HG03139 (cell line): Measurements from ENCODE around the gene TMTC2.

Source experiments
- ATAC-seq: cut with Tn5 transposase; IDR thresholded peaks from one replicate; pipeline ENCODE4 v1.9.1; 2021; ENCODE audit not compliant: unreplicated experiment

Gene TMTC2

GRCh38 chr12:82686168-82687020 lies at the start of gene TMTC2:
TMTC2 (plus strand) TSS chr12:82686906.
- ATAC-seq, result peak; percentile 83

DNA sequence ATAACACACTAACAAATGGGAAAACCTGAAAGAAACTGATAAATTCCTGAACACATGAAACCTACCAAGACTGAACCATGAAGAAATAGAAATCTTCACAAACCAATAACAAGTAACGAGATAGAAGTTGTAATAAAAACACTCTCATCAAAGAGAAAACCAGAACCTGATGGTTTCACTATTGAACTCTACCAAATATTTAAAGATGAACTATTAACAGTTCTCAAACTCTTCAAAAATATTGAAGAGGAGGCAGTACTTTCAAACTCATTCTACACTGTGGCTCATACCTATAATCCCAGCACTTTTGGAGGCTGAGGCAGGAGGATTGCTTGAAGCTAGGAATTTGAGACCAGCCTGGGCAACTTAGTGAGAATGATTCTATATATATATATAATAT lies 48.4 kb upstream of the TMTC2 start:
- ATAC-seq, result no peak

DNA sequence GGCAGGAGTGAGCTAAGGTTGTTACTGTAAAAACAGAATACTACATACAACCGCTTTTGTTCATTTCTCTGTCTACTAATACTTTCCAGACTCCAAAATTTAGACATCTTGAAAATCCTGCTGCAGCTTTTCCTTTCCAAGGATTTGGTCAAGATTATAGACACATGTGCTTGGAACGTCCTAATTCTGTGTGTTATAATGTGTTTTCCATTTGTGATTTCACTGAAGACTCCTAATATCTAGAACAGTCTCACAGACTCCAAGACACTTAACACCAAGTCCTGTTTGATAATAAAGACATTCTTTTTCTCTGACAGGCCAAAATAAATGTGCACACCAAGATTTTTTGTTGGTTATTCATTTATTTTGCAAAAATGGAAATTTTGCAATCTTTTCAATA lies 41.8 kb upstream of the TMTC2 start:
- ATAC-seq, result no peak

- ATAC-seq, result no peak
Observed at GRCh38 chr12:82645414-82645813, 41.3 kb upstream of the TMTC2 start.

DNA sequence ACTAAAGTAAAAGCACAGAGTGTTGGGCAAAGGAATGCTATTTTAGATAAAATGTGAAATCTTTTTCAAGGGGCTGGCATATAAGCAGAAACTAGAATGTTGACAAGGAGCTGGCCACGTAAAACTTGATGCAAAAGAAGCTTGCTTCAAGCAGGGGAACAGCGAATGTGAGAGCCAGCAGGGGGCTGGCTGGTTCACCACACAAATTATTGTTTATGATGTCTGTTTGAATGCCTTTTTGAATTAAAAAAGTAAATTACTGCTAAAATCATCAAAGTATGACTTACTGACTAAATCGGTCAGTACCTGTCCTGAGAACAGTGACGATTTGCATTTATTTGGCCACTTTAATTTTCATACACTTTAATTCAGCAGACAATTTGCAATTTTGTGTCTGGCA lies 38.9 kb upstream of the TMTC2 start:
- no peak for ATAC-seq

DNA sequence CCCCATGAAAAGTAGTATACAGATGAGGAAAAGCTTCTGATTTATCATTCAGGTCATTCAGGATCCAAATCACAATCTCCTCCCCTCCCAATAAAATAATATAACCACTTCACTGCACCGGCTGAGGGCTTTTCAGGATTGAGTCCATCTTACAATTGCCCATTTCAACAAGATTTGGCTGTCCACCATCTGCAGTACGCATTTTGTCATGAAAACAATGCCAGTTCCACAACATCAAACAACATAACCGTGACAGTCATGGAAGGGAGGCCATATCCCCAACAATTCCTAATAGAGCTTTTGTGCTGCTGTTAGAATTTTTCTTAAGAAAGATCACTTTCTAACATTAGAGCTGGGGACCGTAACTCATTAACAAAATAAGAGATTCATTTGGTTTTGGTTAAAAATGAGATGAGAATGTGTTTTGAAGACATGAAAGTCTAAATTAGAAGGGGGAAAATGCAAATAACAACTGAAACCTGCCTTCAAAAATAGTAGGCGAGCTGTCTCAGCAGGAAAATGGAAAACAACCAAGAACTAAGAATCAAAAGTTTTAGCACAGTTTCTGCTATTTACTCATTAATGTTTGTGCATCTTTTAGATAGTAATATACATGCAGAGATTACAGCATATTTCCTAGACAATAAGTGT lies 38.3 kb upstream of the TMTC2 start:
- ATAC-seq, result no peak

- ATAC-seq, result peak; percentile 95
Observed at GRCh38 chr12:82650627-82651337, 35.9 kb upstream of the TMTC2 start.

GRCh38 chr12:82651489-82651888 lies 35.2 kb upstream of the TMTC2 start:
- no peak for ATAC-seq

GRCh38 chr12:82652071-82652470 lies 34.6 kb upstream of the TMTC2 start:
- no peak for ATAC-seq

GRCh38 chr12:82655751-82656150 lies 31.0 kb upstream of the TMTC2 start:
- ATAC-seq, result no peak

DNA sequence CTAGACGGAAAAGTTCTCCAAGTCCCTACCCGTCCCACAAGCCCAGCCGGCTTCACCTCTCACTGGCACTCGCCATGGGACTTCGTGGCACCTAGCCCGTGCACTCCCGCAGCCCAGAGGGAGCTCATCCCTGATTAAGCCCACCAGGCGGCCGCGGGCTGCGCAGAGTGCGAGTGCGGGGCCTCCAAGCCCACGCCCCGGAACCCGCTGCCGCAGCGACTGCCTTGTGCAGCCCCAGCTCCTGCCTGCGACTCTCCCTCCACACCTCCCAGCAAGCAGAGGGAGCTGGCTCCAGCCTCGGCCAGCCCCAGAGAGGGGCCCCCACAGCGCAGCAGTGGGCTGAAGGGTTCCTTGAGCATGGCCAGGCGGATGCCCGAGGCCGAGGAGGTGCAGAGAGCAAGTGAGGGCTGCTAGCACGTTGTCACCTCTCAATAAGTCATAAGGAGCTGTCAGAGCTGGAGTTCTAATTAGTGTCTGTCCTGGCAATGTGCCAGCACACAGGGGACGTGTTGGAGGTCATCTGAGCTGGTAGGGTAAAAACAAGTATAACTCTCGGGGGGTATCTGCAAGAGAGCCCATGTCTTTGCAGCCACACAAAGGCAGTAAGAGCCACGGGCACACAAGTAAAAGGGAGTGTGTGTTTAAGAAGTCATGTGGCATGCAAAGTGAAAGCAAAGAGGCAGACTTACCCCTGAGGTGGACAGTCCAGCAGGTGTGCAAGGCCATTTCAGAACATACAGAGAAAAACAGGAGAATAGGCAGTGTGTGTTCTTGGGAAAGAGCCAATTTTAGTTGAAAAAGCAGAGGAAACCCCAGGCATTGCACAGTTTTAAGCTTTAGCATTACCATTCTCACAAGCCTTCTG lies 27.1 kb upstream of the TMTC2 start:
- ATAC-seq, result no peak

- ATAC-seq, result no peak
Observed at GRCh38 chr12:82660541-82661325, 26.0 kb upstream of the TMTC2 start.

DNA sequence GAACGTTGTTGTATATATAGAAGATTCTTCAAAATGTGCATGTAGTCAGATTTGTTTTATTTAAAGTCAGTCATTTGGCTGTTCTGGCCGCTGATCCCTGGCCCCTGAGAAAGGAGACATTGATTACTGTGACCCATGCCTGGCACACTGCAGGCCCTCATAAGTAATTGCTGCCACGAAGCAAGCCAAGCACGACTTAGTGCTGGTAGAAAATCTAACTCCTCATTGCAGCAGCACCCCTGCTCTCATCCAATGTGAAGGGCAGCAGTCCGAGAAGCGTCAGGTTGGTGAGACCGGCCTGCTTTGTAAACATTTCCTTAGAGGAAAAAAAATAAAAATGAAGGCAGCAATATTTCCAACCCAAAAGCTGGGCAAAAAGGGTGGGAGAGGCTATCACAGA lies 22.8 kb upstream of the TMTC2 start:
- ATAC-seq, result no peak

DNA sequence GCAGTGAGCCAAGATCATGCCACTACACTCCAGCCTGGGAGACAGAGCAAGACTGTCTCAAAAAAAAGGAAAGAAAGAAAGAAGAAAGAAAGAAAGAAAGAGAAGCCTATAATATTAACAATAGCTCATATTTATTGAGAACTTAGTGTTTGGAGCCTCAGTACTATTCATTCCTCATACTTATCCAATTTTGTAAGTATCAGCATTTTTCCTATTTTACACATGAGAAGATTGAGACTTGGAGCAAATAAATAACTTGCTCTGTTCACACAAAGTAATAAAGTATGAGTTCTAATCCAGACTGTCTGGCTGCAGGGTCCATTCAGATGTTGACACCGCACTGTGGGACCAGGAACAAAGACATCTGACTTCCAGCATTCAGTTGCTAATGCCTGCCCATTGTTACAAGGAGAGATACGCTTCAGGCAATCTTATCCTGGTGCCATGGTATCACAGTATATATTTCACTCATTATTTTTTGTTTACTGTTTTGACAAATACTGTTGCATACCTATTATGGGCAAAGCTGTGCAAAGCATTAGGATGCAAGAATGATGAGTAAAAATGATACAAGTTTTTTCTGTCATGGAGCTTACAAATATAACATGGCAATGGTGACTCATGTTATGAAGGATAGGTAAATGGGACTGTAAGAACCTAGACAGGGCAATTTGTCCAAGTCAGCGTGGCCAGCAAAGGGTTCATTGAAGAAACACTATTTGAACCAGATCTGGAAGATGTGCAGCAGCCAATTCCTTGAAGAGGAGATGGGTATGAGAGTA lies 21.4 kb upstream of the TMTC2 start:
- ATAC-seq, result no peak

- no peak for ATAC-seq
Observed at GRCh38 chr12:82666830-82667229, 19.9 kb upstream of the TMTC2 start.

GRCh38 chr12:82671673-82672195 lies 15.0 kb upstream of the TMTC2 start:
- no peak for ATAC-seq

GRCh38 chr12:82672811-82673495 lies 13.8 kb upstream of the TMTC2 start:
- ATAC-seq, result no peak

- ATAC-seq, result no peak
Observed at GRCh38 chr12:82673698-82674097, 13.0 kb upstream of the TMTC2 start.

DNA sequence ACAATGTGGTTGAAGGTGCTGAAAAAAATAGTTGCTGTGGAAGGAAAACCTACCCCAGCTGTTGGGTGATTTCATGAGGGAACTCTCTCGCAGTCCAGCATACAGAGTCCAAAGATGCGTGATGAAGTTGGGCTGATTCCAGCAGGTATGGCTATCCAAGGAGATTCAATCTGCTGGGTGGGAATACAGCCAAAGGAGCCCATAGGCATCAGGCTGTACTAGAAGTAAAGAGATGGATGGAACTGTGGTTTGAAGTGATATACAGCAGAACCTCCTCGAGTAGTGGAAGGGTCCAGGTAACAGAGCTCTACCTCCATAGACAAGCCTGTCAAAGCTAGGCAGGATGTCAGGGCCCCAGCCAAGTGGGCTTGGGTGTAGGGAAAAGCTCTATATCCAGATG lies 11.5 kb upstream of the TMTC2 start:
- no peak for ATAC-seq
